ENCODE results near the gene HS6ST2.

GRCh38 chrX:132802033-132802432 is 156.4 kb downstream of the HS6ST2 start:
- TF ChIP-seq CTCF (IDR thresholded peaks at IDR 0.05; ENCODE audit: borderline replicate concordance, extremely low read depth, low read length, poor library complexity, severe bottlenecking) (no peak), EZH2 (IDR thresholded peaks at IDR 0.05; ENCODE audit: borderline replicate concordance, low read depth, low read length, severe bottlenecking) (no peak)
